CD14-positive monocyte (primary cell): ENCODE measurements around the gene FMNL3. TPM values are rescaled to one million over a fixed set of nuclear protein-coding genes. Genes with fewer than 3 reads are reported as not detected.

ENCODE experiments used
- DNase-seq, 3 donors: peaks; one replicate each; pipeline ENCODE4 v3.0.0-alpha.2; 2011 to 2022
- H2AFZ ChIP-seq: 2 replicates; pipeline ENCODE4 v1.6.0; 2012; ENCODE audit warnings: mild to moderate bottlenecking, low read depth, low read length, inconsistent platforms; ENCODE audit not compliant: insufficient read depth, poor library complexity, severe bottlenecking
- H3K27ac ChIP-seq, 2 donors: 1 replicate in 1 of 2; 2 replicates in 1 of 2; pipeline ENCODE4 v1.5.1; 2012 to 2013; ENCODE audit warnings: low read length in 2 of 2, control low read depth in 1 of 2, inconsistent platforms in 1 of 2, low read depth in 1 of 2, mild to moderate bottlenecking in 1 of 2
- H3K27me3 ChIP-seq, 2 donors: one replicate each; pipeline versions ENCODE4 v1.6.0 to v1.6.1; 2011 to 2013; ENCODE audit warnings: low read length in 2 of 2; ENCODE audit not compliant: control insufficient read depth in 2 of 2, insufficient read depth in 2 of 2
- H3K36me3 ChIP-seq, 2 donors: replicated peaks in 1 of 2; 1 replicate in 1 of 2; 2 replicates in 1 of 2; pipeline versions ENCODE4 v1.5.1 to v1.6.1; 2012 to 2013; ENCODE audit warnings: low read length in 2 of 2, control low read depth in 1 of 2, inconsistent platforms in 1 of 2, mild to moderate bottlenecking in 1 of 2; ENCODE audit not compliant: insufficient read depth in 2 of 2, control insufficient read depth in 1 of 2
- H3K4me1 ChIP-seq, 2 donors: 1 replicate in 1 of 2; 2 replicates in 1 of 2; pipeline versions ENCODE4 v1.5.1 to v1.6.1; 2012 to 2013; ENCODE audit warnings: low read length in 2 of 2, control low read depth in 1 of 2, inconsistent platforms in 1 of 2, mild to moderate bottlenecking in 1 of 2, moderate library complexity in 1 of 2; ENCODE audit not compliant: insufficient read depth in 2 of 2, control insufficient read depth in 1 of 2
- H3K4me2 ChIP-seq: replicated peaks from 2 replicates; pipeline ENCODE3; 2012; ENCODE audit warnings: low read length, moderate library complexity, mild to moderate bottlenecking; ENCODE audit not compliant: poor library complexity, severe bottlenecking; ENCODE audit errors: extremely low read depth
- H3K4me3 ChIP-seq, 3 experiments: fragments of 200-600 bp in 1 of 3; sonication (generic) in 1 of 3; replicated peaks in 1 of 3; 1 replicate in 2 of 3; 2 replicates in 1 of 3; pipeline ENCODE4 v1.5.1; 2011 to 2013; ENCODE audit warnings: low read length in 3 of 3, mild to moderate bottlenecking in 3 of 3, control low read depth in 2 of 3, low read depth in 2 of 3, inconsistent platforms in 1 of 3, moderate library complexity in 1 of 3
- H3K79me2 ChIP-seq: 2 replicates; pipeline ENCODE4 v1.6.0; 2012; ENCODE audit warnings: mild to moderate bottlenecking, control low read depth, inconsistent platforms, low read length, moderate library complexity; ENCODE audit not compliant: insufficient read depth
- H3K9ac ChIP-seq: 2 replicates; pipeline ENCODE4 v1.6.0; 2017; ENCODE audit warnings: low read length, mild to moderate bottlenecking; ENCODE audit not compliant: insufficient read depth, poor library complexity, severe bottlenecking
- H3K9me3 ChIP-seq, 2 donors: replicated peaks in 1 of 2; 1 replicate in 1 of 2; 2 replicates in 1 of 2; pipeline versions ENCODE4 v1.5.1 to v1.6.1; 2012 to 2013; ENCODE audit warnings: low read length in 2 of 2, control low read depth in 1 of 2; ENCODE audit not compliant: control insufficient read depth in 1 of 2, insufficient read depth in 1 of 2
- H4K20me1 ChIP-seq: 2 replicates; pipeline ENCODE4 v1.6.0; 2012; ENCODE audit warnings: mild to moderate bottlenecking, low read length, control low read depth, moderate library complexity; ENCODE audit not compliant: insufficient read depth
- H3K27ac Mint-ChIP-seq, 7 donors: one replicate each; pipeline ENCODE4 v1.8.0; 2020; ENCODE audit warnings: mild to moderate bottlenecking in 7 of 7, mixed read lengths in 7 of 7, moderate library complexity in 6 of 7, inconsistent platforms in 2 of 7
- H3K27me3 Mint-ChIP-seq, 3 donors: one replicate each; pipeline ENCODE4 v1.8.0; 2021 to 2022; ENCODE audit warnings: low read depth in 3 of 3, mild to moderate bottlenecking in 3 of 3, mixed read lengths in 3 of 3, moderate library complexity in 3 of 3, inconsistent platforms in 1 of 3
- H3K36me3 Mint-ChIP-seq, 2 donors: one replicate each; pipeline ENCODE4 v1.8.0; 2020; ENCODE audit warnings: mixed read lengths in 2 of 2, inconsistent platforms in 1 of 2, mild to moderate bottlenecking in 1 of 2
- H3K4me1 Mint-ChIP-seq: one replicate; pipeline ENCODE4 v1.8.0; 2020; ENCODE audit warnings: mild to moderate bottlenecking, mixed read lengths
- H3K4me3 Mint-ChIP-seq, 2 donors: one replicate each; pipeline ENCODE4 v1.8.0; 2020; ENCODE audit warnings: mild to moderate bottlenecking in 2 of 2, mixed read lengths in 2 of 2, moderate library complexity in 1 of 2
- H3K9me3 Mint-ChIP-seq, 7 donors: one replicate each; pipeline ENCODE4 v1.8.0; 2020 to 2022; ENCODE audit warnings: mixed read lengths in 7 of 7, mild to moderate bottlenecking in 6 of 7, moderate library complexity in 6 of 7, inconsistent platforms in 2 of 7
- CTCF ChIP-seq: fragments of 200-600 bp; IDR thresholded peaks from one replicate; pipeline ENCODE4 v1.8.0; 2022; ENCODE audit warnings: antibody characterized with exemption, mild to moderate bottlenecking
- WGBS: methylation state at CpG from one replicate; pipeline ENCODE4 v1.1.5; 2013; ENCODE audit warnings: missing lambda C conversion rate; ENCODE audit not compliant: insufficient coverage; 5-methylcytosine and 5-hydroxymethylcytosine counted together
- intact Hi-C, 2 donors: fragments of 100-400 bp; cut with micrococcal nuclease; formaldehyde crosslinking; loops; one replicate each; pipeline versions ENCODE4 v1.15.0 to v1.15.1; 2023
- polyA plus RNA-seq, 3 donors: library from polyadenylated mRNA; depleted of rRNA in 1 of 3; unstranded in 2 of 3; stranded (reverse) in 1 of 3; fragments of 300-500 nt in 2 of 3; fragments of >200 nt in 1 of 3; fragmentation: Illumina TruSeq in 2 of 3; gene quantifications; 1 replicate in 2 of 3; 2 replicates in 1 of 3; pipeline ENCODE4 v1.2.3, GENCODE V29; 2012 to 2021

The FMNL3 gene
- polyA plus RNA-seq, 3 donors, result 1.5 to 5.4 (median 1.7) TPM

GRCh38 chr12:49616533-49617219, 90.5 kb downstream of the FMNL3 start:
- peaks cover 2% of the 10 kb centered on the region for H3K4me1 Mint-ChIP-seq
- H3K4me3 Mint-ChIP-seq, result no peak overlapping the region
- DNase-seq, result no peak
- peaks cover 32 to 57% (median 49%) of the 10 kb centered on the region in 3 donors for H3K27me3 Mint-ChIP-seq
- no peaks in the 10 kb centered on the region for H4K20me1 ChIP-seq
- WGBS, result 56% methylated on average over 4 of the region's 5 CpGs
- H3K36me3 ChIP-seq, result no peaks in the 10 kb centered on the region
- H3K27ac Mint-ChIP-seq, result no peak overlapping the region
- H3K4me2 ChIP-seq, result no peak overlapping the region
- peaks cover 0 to 25% (median 14%) of the 10 kb centered on the region in 7 donors for H3K9me3 Mint-ChIP-seq
- peaks cover 13 to 45% of the 10 kb centered on the region in 2 donors for H3K27me3 ChIP-seq
- peaks cover 0 to 3% of the 10 kb centered on the region in 2 donors for H3K9me3 ChIP-seq
- H3K4me3 ChIP-seq, result no peak overlapping the region
- intact Hi-C loops, result no loop called here
- no peak overlapping the region for H3K9ac ChIP-seq
- H3K4me1 ChIP-seq, result peaks cover 2% of the 10 kb centered on the region in 2 donors
- H3K79me2 ChIP-seq, result no peaks in the 10 kb centered on the region
- no peak for TF ChIP-seq CTCF
- H2AFZ ChIP-seq, result no peak overlapping the region
- H3K36me3 Mint-ChIP-seq, result no peaks in the 10 kb centered on the region
- H3K27ac ChIP-seq, result no peak overlapping the region

- Mint-ChIP-seq H3K36me3 (no peaks in the 10 kb centered on the region), H3K27ac (peak overlapping the region in 1 of 7 donors; percentile 33), H3K4me3 (no peak overlapping the region), H3K9me3 (peaks cover 0 to 24% (median 16%) of the 10 kb centered on the region in 7 donors), H3K27me3 (peaks cover 23 to 47% (median 41%) of the 10 kb centered on the region in 3 donors), H3K4me1 (no peaks in the 10 kb centered on the region)
- Histone ChIP-seq H3K4me2 (no peak overlapping the region), H3K36me3 (no peaks in the 10 kb centered on the region), H3K4me3 (no peak overlapping the region), H3K27me3 (peaks cover 4 to 35% of the 10 kb centered on the region in 2 donors), H3K9me3 (peaks cover 0 to 12% of the 10 kb centered on the region in 2 donors), H4K20me1 (no peaks in the 10 kb centered on the region), H3K79me2 (no peaks in the 10 kb centered on the region), H3K4me1 (no peaks in the 10 kb centered on the region), H3K27ac (no peak overlapping the region), H2AFZ (no peak overlapping the region), H3K9ac (no peak overlapping the region)
- 100% methylated on average over 1 of the region's 7 CpGs for WGBS
- DNase-seq, result no peak
- intact Hi-C loops, result no loop called here
- no peak for TF ChIP-seq CTCF
Observed at GRCh38 chr12:49615725-49616124, 91.5 kb downstream of the FMNL3 start.
